ENCODE results near the gene SBF2. TPM values are rescaled to one million over a fixed set of nuclear protein-coding genes. Genes with fewer than 3 reads are reported as not detected.

Gene SBF2
- polyA plus RNA-seq, 1 donor (not counting 4 experiments of a cell fraction or from before 2014, with no cell fraction given), result 24.5 TPM

DNA sequence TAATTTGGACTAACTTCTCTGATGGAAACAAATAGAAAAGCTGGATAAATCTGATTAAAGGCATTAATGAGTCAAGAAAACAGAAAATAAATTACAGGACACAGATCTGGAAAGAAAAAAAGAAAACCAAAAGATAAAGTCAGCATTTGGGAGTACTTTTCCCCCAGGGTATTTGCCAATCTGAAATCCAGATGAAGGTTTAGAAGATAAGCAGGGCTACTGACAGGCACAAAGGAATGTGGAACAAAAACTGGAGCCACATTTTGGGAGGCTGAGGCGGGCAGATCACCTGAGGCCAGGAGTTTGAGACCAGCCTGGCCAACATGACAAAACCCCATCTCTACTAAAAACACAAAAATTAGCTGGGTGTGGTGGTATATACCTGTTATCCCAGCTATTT, 57.2 kb downstream of the SBF2 start:
- no peaks in the 10 kb centered on the region for H3K27me3 ChIP-seq (ENCODE audit: control insufficient read depth, extremely low read depth, insufficient read depth, low read length)
- no peaks in the 10 kb centered on the region for H3K9me1 ChIP-seq (ENCODE audit: control insufficient read depth, extremely low read depth, insufficient read depth, low read length)
- H3K79me2 ChIP-seq (ENCODE audit: control insufficient read depth, insufficient read depth, low read length), result peaks cover 30% of the 10 kb centered on the region
- H3K4me3 ChIP-seq (ENCODE audit: control insufficient read depth in 2 of 3, extremely low read depth in 1 of 3, insufficient read depth in 2 of 3, low read depth in 1 of 3, low read length in 3 of 3), result no peak overlapping the region
- H3K27ac ChIP-seq (ENCODE audit: control insufficient read depth, insufficient read depth, low read length), result no peak overlapping the region
- FAIRE-seq, result no peak
- H3K4me2 ChIP-seq (ENCODE audit: control insufficient read depth, extremely low read depth, insufficient read depth, low read depth, low read length), result no peak overlapping the region
- no peak overlapping the region for H2AFZ ChIP-seq (ENCODE audit: control insufficient read depth, low read length)
- dilution Hi-C loops (cut with MboI; ENCODE audit: extremely low pct_ligation_motif_present, low sequenced_read_pairs), result no loop called here
- peaks cover 3% of the 10 kb centered on the region for H3K9me3 ChIP-seq (ENCODE audit: control insufficient read depth, low read depth, low read length)
- TF ChIP-seq, protein P1, sequence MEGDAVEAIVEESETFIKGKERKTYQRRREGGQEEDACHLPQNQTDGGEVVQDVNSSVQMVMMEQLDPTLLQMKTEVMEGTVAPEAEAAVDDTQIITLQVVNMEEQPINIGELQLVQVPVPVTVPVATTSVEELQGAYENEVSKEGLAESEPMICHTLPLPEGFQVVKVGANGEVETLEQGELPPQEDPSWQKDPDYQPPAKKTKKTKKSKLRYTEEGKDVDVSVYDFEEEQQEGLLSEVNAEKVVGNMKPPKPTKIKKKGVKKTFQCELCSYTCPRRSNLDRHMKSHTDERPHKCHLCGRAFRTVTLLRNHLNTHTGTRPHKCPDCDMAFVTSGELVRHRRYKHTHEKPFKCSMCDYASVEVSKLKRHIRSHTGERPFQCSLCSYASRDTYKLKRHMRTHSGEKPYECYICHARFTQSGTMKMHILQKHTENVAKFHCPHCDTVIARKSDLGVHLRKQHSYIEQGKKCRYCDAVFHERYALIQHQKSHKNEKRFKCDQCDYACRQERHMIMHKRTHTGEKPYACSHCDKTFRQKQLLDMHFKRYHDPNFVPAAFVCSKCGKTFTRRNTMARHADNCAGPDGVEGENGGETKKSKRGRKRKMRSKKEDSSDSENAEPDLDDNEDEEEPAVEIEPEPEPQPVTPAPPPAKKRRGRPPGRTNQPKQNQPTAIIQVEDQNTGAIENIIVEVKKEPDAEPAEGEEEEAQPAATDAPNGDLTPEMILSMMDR (optimal IDR thresholded peaks at IDR 0.05 in 1 of 3, IDR thresholded peaks at IDR 0.05 in 1 of 3, conservative IDR thresholded peaks at IDR 0.05 in 1 of 3; ENCODE audit: extremely low read depth in 1 of 3, insufficient read depth in 2 of 3, low read length in 3 of 3), result no peak
- no peak for TF ChIP-seq EZH2 (IDR thresholded peaks at IDR 0.05; ENCODE audit: low read length)
- no peak for DNase-seq (ENCODE audit: low read depth, low spot score)
- H3K4me1 ChIP-seq (ENCODE audit: control insufficient read depth, extremely low read depth, insufficient read depth, low read length), result peaks cover 11% of the 10 kb centered on the region
- no peaks in the 10 kb centered on the region for H3K36me3 ChIP-seq (ENCODE audit: control insufficient read depth in 2 of 2, extremely low read depth in 1 of 2, insufficient read depth in 2 of 2, low read length in 2 of 2)
- H3K9ac ChIP-seq (ENCODE audit: control insufficient read depth, extremely low read depth, insufficient read depth, low read length), result no peak overlapping the region
- H4K20me1 ChIP-seq (ENCODE audit: control insufficient read depth, extremely low read depth, insufficient read depth, low read length), result no peaks in the 10 kb centered on the region

DNA sequence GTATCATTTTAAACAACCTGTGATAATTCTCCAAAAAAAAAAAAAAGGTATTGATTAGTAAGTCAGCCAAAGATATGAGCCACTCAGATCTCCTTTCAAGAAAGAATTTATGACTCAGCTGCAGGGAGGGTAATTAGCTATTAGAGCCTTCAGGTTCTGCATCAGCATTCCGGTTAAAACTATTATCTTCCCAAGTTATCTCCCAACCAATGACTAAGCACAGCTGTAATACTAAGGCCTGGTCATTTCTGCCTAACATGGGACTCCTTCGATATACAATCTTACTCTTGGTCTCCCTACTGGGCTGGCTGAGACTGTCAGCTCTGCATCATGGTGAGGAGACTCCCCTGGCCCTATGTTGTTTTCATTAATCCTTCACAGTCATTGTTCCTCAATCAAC, 60.4 kb downstream of the SBF2 start:
- no peak overlapping the region for H3K9ac ChIP-seq (ENCODE audit: control insufficient read depth, extremely low read depth, insufficient read depth, low read length)

More for the DNA sequence above, 60.4 kb downstream of the SBF2 start:
- Histone ChIP-seq H4K20me1 (ENCODE audit: control insufficient read depth, extremely low read depth, insufficient read depth, low read length) (no peaks in the 10 kb centered on the region), H3K9me3 (ENCODE audit: control insufficient read depth, low read depth, low read length) (peaks cover 3% of the 10 kb centered on the region), H2AFZ (ENCODE audit: control insufficient read depth, low read length) (no peak overlapping the region), H3K27me3 (ENCODE audit: control insufficient read depth, extremely low read depth, insufficient read depth, low read length) (no peaks in the 10 kb centered on the region), H3K4me2 (ENCODE audit: control insufficient read depth, extremely low read depth, insufficient read depth, low read depth, low read length) (peak overlapping the region; percentile 22), H3K27ac (ENCODE audit: control insufficient read depth, insufficient read depth, low read length) (peak overlapping the region; percentile 33), H3K4me1 (ENCODE audit: control insufficient read depth, extremely low read depth, insufficient read depth, low read length) (peaks cover 11% of the 10 kb centered on the region), H3K36me3 (ENCODE audit: control insufficient read depth in 2 of 2, extremely low read depth in 1 of 2, insufficient read depth in 2 of 2, low read length in 2 of 2) (no peaks in the 10 kb centered on the region), H3K9me1 (ENCODE audit: control insufficient read depth, extremely low read depth, insufficient read depth, low read length) (no peaks in the 10 kb centered on the region), H3K4me3 (ENCODE audit: control insufficient read depth in 2 of 3, extremely low read depth in 1 of 3, insufficient read depth in 2 of 3, low read depth in 1 of 3, low read length in 3 of 3) (no peak overlapping the region), H3K79me2 (ENCODE audit: control insufficient read depth, insufficient read depth, low read length) (peaks cover 22% of the 10 kb centered on the region)
- FAIRE-seq (peak; percentile 90), DNase-seq (ENCODE audit: low read depth, low spot score) (peak; percentile 33)
- dilution Hi-C loops (cut with MboI; ENCODE audit: extremely low pct_ligation_motif_present, low sequenced_read_pairs), result no loop called here
- TF ChIP-seq EZH2 (IDR thresholded peaks at IDR 0.05; ENCODE audit: low read length), result no peak
- TF ChIP-seq, protein P1 (optimal IDR thresholded peaks at IDR 0.05 in 1 of 3, IDR thresholded peaks at IDR 0.05 in 1 of 3, conservative IDR thresholded peaks at IDR 0.05 in 1 of 3; ENCODE audit: extremely low read depth in 1 of 3, insufficient read depth in 2 of 3, low read length in 3 of 3), result no peak

Measured in keratinocyte (primary cell).